Measurements from ENCODE around the gene C9orf152.

The C9orf152 gene

DNA sequence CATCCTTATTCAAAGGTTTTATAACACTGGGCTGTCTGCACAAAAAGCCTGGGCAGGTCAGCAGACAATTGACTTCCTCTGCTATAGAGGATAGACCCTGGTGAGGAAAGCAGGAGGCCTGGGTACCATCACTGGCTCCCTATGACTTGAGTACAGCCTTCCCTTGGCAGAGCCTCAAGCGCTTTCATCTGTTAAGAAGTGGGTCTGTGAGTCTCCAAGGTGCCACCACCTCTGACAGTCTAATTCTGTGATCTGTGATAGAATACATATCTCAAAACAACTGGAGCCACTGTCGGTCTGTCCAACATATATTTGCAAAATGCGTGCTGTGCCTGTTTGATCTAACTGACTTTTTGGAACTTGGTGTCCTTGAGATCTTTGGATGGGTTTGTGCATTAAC is 52.2 kb downstream of the C9orf152 start:
- peaks cover 58% of the 10 kb centered on the region for H3K79me2 ChIP-seq (ENCODE audit: insufficient read depth, low read length)

DNA sequence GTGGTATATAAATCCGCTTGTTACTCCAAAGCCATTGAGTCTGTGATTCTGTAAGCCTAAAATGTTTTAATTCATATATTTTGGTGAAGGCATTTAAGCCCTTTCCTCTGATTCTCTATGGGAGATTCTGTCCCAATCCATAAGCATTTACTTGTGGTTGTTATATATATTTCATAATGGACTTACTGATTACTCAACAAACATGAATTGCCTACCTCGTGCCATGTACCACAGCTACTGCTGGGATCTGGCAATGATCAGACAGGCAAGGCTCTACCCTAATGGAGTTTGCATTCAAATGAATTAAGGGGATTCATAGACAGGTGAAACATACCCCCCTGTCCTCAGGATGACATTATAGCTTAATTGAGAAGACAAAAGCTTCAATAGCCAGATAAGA is 54.5 kb downstream of the C9orf152 start:
- H3K36me3 ChIP-seq (ENCODE audit: insufficient read depth, low read length), result peaks cover 54% of the 10 kb centered on the region
- no peaks in the 10 kb centered on the region for H3K9me2 ChIP-seq (ENCODE audit: low read depth, low read length)
- H3K4me3 ChIP-seq (ENCODE audit: low read depth, low read length, poor library complexity, severe bottlenecking), result no peak overlapping the region
- H3K4me1 ChIP-seq (ENCODE audit: insufficient read depth, low read length, severe bottlenecking), result peaks cover 93% of the 10 kb centered on the region
- peak overlapping the region; percentile 93 for H3K27ac ChIP-seq (ENCODE audit: low read depth, low read length, poor library complexity, severe bottlenecking)
- H3K9me3 ChIP-seq (ENCODE audit: low read length), result no peaks in the 10 kb centered on the region
- peaks cover 72% of the 10 kb centered on the region for H3K79me2 ChIP-seq (ENCODE audit: insufficient read depth, low read length)
- H3K27me3 ChIP-seq (ENCODE audit: insufficient read depth, low read length), result no peaks in the 10 kb centered on the region
- peak overlapping the region; percentile 9; the same call in 1 of the 2 replicates for H3K9ac ChIP-seq (ENCODE audit: low read length)
- no peaks in the 10 kb centered on the region for H4K20me1 ChIP-seq (ENCODE audit: insufficient read depth, low read length)
- TF ChIP-seq EZH2 (IDR thresholded peaks at IDR 0.05; ENCODE audit: borderline replicate concordance, low read length), result no peak
- no peaks in the 10 kb centered on the region for H3F3A ChIP-seq (ENCODE audit: insufficient read depth, low read length)
- no peak overlapping the region for H2AFZ ChIP-seq (ENCODE audit: low read length)
- no peak overlapping the region; the same call in 1 of the 2 replicates for H3K4me2 ChIP-seq (ENCODE audit: low read length)

More for the DNA sequence above, 52.2 kb downstream of the C9orf152 start:
- TF ChIP-seq, protein P1, sequence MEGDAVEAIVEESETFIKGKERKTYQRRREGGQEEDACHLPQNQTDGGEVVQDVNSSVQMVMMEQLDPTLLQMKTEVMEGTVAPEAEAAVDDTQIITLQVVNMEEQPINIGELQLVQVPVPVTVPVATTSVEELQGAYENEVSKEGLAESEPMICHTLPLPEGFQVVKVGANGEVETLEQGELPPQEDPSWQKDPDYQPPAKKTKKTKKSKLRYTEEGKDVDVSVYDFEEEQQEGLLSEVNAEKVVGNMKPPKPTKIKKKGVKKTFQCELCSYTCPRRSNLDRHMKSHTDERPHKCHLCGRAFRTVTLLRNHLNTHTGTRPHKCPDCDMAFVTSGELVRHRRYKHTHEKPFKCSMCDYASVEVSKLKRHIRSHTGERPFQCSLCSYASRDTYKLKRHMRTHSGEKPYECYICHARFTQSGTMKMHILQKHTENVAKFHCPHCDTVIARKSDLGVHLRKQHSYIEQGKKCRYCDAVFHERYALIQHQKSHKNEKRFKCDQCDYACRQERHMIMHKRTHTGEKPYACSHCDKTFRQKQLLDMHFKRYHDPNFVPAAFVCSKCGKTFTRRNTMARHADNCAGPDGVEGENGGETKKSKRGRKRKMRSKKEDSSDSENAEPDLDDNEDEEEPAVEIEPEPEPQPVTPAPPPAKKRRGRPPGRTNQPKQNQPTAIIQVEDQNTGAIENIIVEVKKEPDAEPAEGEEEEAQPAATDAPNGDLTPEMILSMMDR (IDR thresholded peaks at IDR 0.05; ENCODE audit: low read length), result no peak
- TF ChIP-seq EZH2 (IDR thresholded peaks at IDR 0.05; ENCODE audit: borderline replicate concordance, low read length), result no peak
- Histone ChIP-seq H3K36me3 (ENCODE audit: insufficient read depth, low read length) (peaks cover 55% of the 10 kb centered on the region), H3K4me1 (ENCODE audit: insufficient read depth, low read length, severe bottlenecking) (peaks cover 77% of the 10 kb centered on the region), H3K9me3 (ENCODE audit: low read length) (no peaks in the 10 kb centered on the region), H2AFZ (ENCODE audit: low read length) (no peak overlapping the region), H3K9ac (ENCODE audit: low read length) (peak overlapping the region; percentile 53), H3K27me3 (ENCODE audit: insufficient read depth, low read length) (no peaks in the 10 kb centered on the region), H3K4me3 (ENCODE audit: low read depth, low read length, poor library complexity, severe bottlenecking) (peak overlapping the region; percentile 24), H4K20me1 (ENCODE audit: insufficient read depth, low read length) (no peaks in the 10 kb centered on the region), H3K4me2 (ENCODE audit: low read length) (peak overlapping the region; percentile 57), H3K9me2 (ENCODE audit: low read depth, low read length) (no peaks in the 10 kb centered on the region), H3F3A (ENCODE audit: insufficient read depth, low read length) (no peaks in the 10 kb centered on the region), H3K27ac (ENCODE audit: low read depth, low read length, poor library complexity, severe bottlenecking) (peak overlapping the region; percentile 93)

DNA sequence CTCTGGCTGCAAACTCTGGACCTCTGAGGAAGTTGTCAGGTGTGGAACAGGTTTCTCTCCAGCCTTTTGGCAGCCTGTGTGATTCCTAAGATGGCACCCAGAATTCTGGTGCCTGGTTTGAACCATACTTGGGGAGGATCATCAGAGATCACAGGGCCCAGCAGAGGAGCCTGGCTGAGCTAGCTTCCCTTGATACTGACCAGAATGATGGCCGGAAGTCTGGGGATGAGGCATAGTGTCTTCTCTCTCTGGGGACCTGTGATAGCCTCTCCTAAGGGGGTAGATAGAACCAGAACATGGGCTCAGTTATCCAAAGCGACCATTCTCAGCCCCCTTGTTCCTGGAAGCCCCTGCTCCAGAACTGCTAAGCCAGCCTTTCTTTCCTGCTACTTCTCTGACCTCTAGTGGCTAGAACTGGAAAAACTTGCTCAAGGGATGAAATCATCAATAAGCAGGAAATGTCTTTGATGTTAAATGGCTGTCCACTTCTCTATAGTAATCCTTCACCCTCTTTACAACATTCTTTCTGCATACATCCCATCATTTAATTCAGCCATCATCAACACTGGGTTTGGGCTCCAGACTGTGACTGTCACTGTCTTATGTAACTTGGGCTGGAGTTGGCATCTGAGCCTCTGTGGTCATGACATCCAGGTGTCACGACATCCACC is 55.1 kb downstream of the C9orf152 start:
- no peak overlapping the region for H3K4me3 ChIP-seq (ENCODE audit: low read depth, low read length, poor library complexity, severe bottlenecking)
- no peaks in the 10 kb centered on the region for H3K27me3 ChIP-seq (ENCODE audit: insufficient read depth, low read length)
- H3K79me2 ChIP-seq (ENCODE audit: insufficient read depth, low read length), result peaks cover 72% of the 10 kb centered on the region
- H3K27ac ChIP-seq (ENCODE audit: low read depth, low read length, poor library complexity, severe bottlenecking), result peak overlapping the region; percentile 3
- H3F3A ChIP-seq (ENCODE audit: insufficient read depth, low read length), result no peaks in the 10 kb centered on the region
- TF ChIP-seq EZH2 (IDR thresholded peaks at IDR 0.05; ENCODE audit: borderline replicate concordance, low read length), result no peak
- TF ChIP-seq, protein P1 (IDR thresholded peaks at IDR 0.05; ENCODE audit: low read length), result peak; percentile 83
- H3K9ac ChIP-seq (ENCODE audit: low read length), result no peak overlapping the region; the same call in 1 of the 2 replicates
- H3K4me1 ChIP-seq (ENCODE audit: insufficient read depth, low read length, severe bottlenecking), result peaks cover 93% of the 10 kb centered on the region
- H3K9me3 ChIP-seq (ENCODE audit: low read length), result no peaks in the 10 kb centered on the region
- no peak overlapping the region for H2AFZ ChIP-seq (ENCODE audit: low read length)
- H3K36me3 ChIP-seq (ENCODE audit: insufficient read depth, low read length), result peaks cover 48% of the 10 kb centered on the region
- no peaks in the 10 kb centered on the region for H4K20me1 ChIP-seq (ENCODE audit: insufficient read depth, low read length)
- H3K9me2 ChIP-seq (ENCODE audit: low read depth, low read length), result no peaks in the 10 kb centered on the region
- H3K4me2 ChIP-seq (ENCODE audit: low read length), result no peak overlapping the region

All from OCI-LY1 (cell line).